ENCODE results near the gene LINC01488.

LINC01488 gene

DNA sequence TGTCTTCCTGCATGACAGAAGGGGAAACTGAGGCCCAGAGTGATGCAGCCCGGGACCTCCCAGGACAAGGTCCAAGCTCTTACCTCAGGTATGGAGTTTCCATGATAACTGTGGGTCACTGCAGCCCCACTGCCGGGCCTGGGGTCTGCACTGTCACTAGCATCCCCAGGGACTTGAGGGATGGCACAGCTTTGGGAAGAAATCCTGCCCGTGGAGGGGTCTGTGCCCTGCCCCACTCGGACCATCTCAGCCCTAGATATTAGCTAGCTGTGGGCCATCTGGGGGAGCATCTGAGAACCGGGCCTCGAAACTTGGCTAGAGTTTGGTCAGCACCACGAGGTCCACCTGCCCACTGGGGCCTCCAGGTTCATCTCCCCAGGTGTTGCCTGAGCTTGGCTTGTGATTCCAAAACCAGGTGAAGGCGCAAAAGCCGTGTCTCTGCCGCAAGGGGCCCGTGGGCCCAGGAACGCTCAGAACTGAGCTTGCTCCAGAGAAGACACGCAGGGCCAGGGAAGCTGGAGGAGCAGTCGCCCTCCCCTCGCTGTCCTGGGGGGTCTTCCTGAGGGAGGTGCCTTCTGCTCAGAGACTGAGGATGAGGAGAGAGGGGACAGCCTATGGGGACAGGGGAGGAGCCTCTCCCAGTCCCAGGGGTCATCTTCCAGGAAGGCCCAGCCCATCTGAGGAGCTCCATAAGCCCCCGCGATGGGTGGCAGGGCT lies 4.8 kb downstream of the LINC01488 start:
- Histone ChIP-seq H3K36me3 (ENCODE audit: control insufficient read depth, low read length) (no peaks in the 10 kb centered on the region), H3K79me2 (ENCODE audit: control insufficient read depth, low read length) (no peaks in the 10 kb centered on the region), H3F3A (ENCODE audit: control insufficient read depth, insufficient read depth) (no peaks in the 10 kb centered on the region), H3K27ac (ENCODE audit: low read depth, low read length) (no peak overlapping the region), H3K9me3 (ENCODE audit: control insufficient read depth, insufficient read depth, low read length) (no peaks in the 10 kb centered on the region), H3K4me1 (ENCODE audit: control insufficient read depth, low read length) (no peaks in the 10 kb centered on the region), H3K4me2 (ENCODE audit: low read length) (no peak overlapping the region), H4K20me1 (ENCODE audit: control insufficient read depth, insufficient read depth, low read depth, low read length) (no peaks in the 10 kb centered on the region), H3K27me3 (ENCODE audit: control insufficient read depth, low read length) (no peaks in the 10 kb centered on the region), H3K9me2 (replicated peaks; ENCODE audit: control insufficient read depth, low read length) (no peaks in the 10 kb centered on the region), H3K4me3 (ENCODE audit: low read length) (no peak overlapping the region)
- TF ChIP-seq, protein P1, sequence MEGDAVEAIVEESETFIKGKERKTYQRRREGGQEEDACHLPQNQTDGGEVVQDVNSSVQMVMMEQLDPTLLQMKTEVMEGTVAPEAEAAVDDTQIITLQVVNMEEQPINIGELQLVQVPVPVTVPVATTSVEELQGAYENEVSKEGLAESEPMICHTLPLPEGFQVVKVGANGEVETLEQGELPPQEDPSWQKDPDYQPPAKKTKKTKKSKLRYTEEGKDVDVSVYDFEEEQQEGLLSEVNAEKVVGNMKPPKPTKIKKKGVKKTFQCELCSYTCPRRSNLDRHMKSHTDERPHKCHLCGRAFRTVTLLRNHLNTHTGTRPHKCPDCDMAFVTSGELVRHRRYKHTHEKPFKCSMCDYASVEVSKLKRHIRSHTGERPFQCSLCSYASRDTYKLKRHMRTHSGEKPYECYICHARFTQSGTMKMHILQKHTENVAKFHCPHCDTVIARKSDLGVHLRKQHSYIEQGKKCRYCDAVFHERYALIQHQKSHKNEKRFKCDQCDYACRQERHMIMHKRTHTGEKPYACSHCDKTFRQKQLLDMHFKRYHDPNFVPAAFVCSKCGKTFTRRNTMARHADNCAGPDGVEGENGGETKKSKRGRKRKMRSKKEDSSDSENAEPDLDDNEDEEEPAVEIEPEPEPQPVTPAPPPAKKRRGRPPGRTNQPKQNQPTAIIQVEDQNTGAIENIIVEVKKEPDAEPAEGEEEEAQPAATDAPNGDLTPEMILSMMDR (IDR thresholded peaks at IDR 0.05; ENCODE audit: low read depth, low read length, poor library complexity, severe bottlenecking): no peak
- no peak for TF ChIP-seq EZH2phosphoT487 (IDR thresholded peaks at IDR 0.05; ENCODE audit: borderline replicate concordance, low read length)

DNA sequence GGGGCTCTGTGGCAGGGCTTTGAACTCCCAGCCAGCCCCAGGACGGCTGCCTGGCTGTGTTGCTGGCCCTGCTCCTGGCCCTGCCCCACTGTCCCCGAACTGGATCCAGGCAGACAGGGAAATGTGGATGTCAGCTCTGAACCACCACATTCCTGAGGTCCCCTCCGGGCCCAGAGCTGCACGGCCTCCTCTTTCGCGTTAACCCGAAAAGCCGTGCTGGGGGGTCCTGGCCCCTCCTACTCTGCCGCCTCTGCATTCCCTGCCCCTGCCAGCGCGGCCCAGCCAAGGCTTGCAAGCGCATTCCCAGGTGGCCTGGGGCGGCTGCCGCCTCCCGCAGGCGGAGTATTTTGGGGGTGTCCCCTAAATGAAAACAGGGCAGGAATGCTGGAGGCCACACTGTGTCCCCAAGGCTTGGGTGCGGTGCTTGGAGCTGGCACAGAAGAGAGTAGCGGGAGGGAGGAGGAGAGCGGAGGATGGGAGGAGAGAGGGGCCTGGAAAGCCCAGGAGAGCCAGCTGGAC lies 5.4 kb downstream of the LINC01488 start:
- TF ChIP-seq, protein P1 (IDR thresholded peaks at IDR 0.05; ENCODE audit: low read depth, low read length, poor library complexity, severe bottlenecking): no peak
- TF ChIP-seq EZH2phosphoT487 (IDR thresholded peaks at IDR 0.05; ENCODE audit: borderline replicate concordance, low read length): no peak
- Histone ChIP-seq H3F3A (ENCODE audit: control insufficient read depth, insufficient read depth) (no peaks in the 10 kb centered on the region), H3K79me2 (ENCODE audit: control insufficient read depth, low read length) (no peaks in the 10 kb centered on the region), H3K4me3 (ENCODE audit: low read length) (no peak overlapping the region), H3K9me3 (ENCODE audit: control insufficient read depth, insufficient read depth, low read length) (no peaks in the 10 kb centered on the region), H3K27ac (ENCODE audit: low read depth, low read length) (no peak overlapping the region), H4K20me1 (ENCODE audit: control insufficient read depth, insufficient read depth, low read depth, low read length) (no peaks in the 10 kb centered on the region), H3K36me3 (ENCODE audit: control insufficient read depth, low read length) (no peaks in the 10 kb centered on the region), H3K4me1 (ENCODE audit: control insufficient read depth, low read length) (no peaks in the 10 kb centered on the region), H3K4me2 (ENCODE audit: low read length) (no peak overlapping the region), H3K27me3 (ENCODE audit: control insufficient read depth, low read length) (no peaks in the 10 kb centered on the region), H3K9me2 (replicated peaks; ENCODE audit: control insufficient read depth, low read length) (no peaks in the 10 kb centered on the region)

DNA sequence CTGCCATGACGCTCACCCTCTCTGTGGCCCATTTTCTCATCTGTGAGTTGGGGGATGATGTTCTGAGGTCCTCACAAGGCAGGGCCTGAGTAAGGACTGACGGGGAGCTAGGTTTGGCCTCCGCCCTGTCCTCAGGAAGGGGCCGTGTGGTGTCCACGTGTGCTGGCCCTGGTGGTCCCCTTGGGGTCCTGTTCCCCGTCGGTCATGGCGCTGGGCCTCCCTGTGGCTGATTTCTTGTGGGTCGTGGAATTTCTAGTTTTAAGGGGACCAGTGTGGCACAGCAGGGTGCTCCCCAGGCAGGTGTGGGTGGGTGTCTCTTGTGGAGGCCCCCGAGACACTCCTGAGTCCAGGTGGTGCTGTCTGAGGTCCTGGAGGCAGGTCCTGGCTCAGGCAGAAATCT lies 5.9 kb downstream of the LINC01488 start:
- Histone ChIP-seq H3K4me3 (ENCODE audit: low read length) (no peak overlapping the region), H3K27me3 (ENCODE audit: control insufficient read depth, low read length) (no peaks in the 10 kb centered on the region), H3K36me3 (ENCODE audit: control insufficient read depth, low read length) (no peaks in the 10 kb centered on the region), H3K79me2 (ENCODE audit: control insufficient read depth, low read length) (no peaks in the 10 kb centered on the region), H3K27ac (ENCODE audit: low read depth, low read length) (no peak overlapping the region), H4K20me1 (ENCODE audit: control insufficient read depth, insufficient read depth, low read depth, low read length) (no peaks in the 10 kb centered on the region), H3F3A (ENCODE audit: control insufficient read depth, insufficient read depth) (no peaks in the 10 kb centered on the region), H3K4me2 (ENCODE audit: low read length) (no peak overlapping the region), H3K9me3 (ENCODE audit: control insufficient read depth, insufficient read depth, low read length) (no peaks in the 10 kb centered on the region), H3K9me2 (replicated peaks; ENCODE audit: control insufficient read depth, low read length) (no peaks in the 10 kb centered on the region), H3K4me1 (ENCODE audit: control insufficient read depth, low read length) (no peaks in the 10 kb centered on the region)
- TF ChIP-seq, protein P1 (IDR thresholded peaks at IDR 0.05; ENCODE audit: low read depth, low read length, poor library complexity, severe bottlenecking): no peak
- TF ChIP-seq EZH2phosphoT487 (IDR thresholded peaks at IDR 0.05; ENCODE audit: borderline replicate concordance, low read length): no peak

Measured in DOHH2 (cell line).